GM18507 (cell line): ENCODE measurements around the gene MYOZ2.
"Not testable (repeated sequence)": the region's sequence is repeated elsewhere in the genome, so short reads cannot be mapped to it uniquely, and the experiment has no call there.

ENCODE experiments used
- DNase-seq: peaks from one replicate; pipeline ENCODE4 v3.0.0; 2011; ENCODE audit warnings: low read depth; ENCODE audit not compliant: insufficient read length; ENCODE audit errors: extremely low spot score
- FAIRE-seq: peaks from 2 replicates; lab custom pipeline; 2011; peaks lifted over from hg19 to GRCh38; lab: Jason Lieb, UNC

The MYOZ2 gene

GRCh38 chr4:119124352-119124751, 11.3 kb upstream of the MYOZ2 start:
- FAIRE-seq (no peak), DNase-seq (no peak)

GRCh38 chr4:119125931-119126330, 9.7 kb upstream of the MYOZ2 start:
- DNase-seq, result no peak
- no peak for FAIRE-seq

- FAIRE-seq (no peak), DNase-seq (no peak)
These were observed 7.5 kb upstream of the MYOZ2 start for GRCh38 chr4:119128148-119128547.

- DNase-seq (no peak), FAIRE-seq (no peak)
These were observed 5.1 kb upstream of the MYOZ2 start for GRCh38 chr4:119130365-119131065.

- FAIRE-seq (no peak), DNase-seq (no peak)
These were observed 4.5 kb upstream of the MYOZ2 start for GRCh38 chr4:119131164-119131563.

- FAIRE-seq (no peak), DNase-seq (no peak)
These were observed 3.3 kb upstream of the MYOZ2 start for GRCh38 chr4:119132306-119132705.

- FAIRE-seq, result no peak
- DNase-seq, result no peak
These were observed 914 bp downstream of the MYOZ2 start for GRCh38 chr4:119136546-119136945.

- no peak for DNase-seq
- no peak for FAIRE-seq
These were observed 2.4 kb downstream of the MYOZ2 start for GRCh38 chr4:119138046-119138445.

GRCh38 chr4:119139311-119139710, 3.7 kb downstream of the MYOZ2 start:
- no peak for FAIRE-seq
- no peak for DNase-seq

GRCh38 chr4:119139822-119140252, 4.2 kb downstream of the MYOZ2 start:
- FAIRE-seq (no peak), DNase-seq (no peak)

GRCh38 chr4:119141283-119141682, 5.7 kb downstream of the MYOZ2 start:
- not testable (repeated sequence) for FAIRE-seq

GRCh38 chr4:119142833-119143232, 7.2 kb downstream of the MYOZ2 start:
- no peak for DNase-seq

More at GRCh38 chr4:119141283-119141682, 5.7 kb downstream of the MYOZ2 start:
- not testable (repeated sequence) for DNase-seq

GRCh38 chr4:119143341-119143740, 7.7 kb downstream of the MYOZ2 start:
- not testable (repeated sequence) for DNase-seq, FAIRE-seq

More at GRCh38 chr4:119142833-119143232, 7.2 kb downstream of the MYOZ2 start:
- no peak for FAIRE-seq

GRCh38 chr4:119149110-119149509, 13.5 kb downstream of the MYOZ2 start:
- FAIRE-seq, result no peak
- DNase-seq, result no peak

- no peak for FAIRE-seq
- DNase-seq, result no peak
These were observed 15.5 kb downstream of the MYOZ2 start for GRCh38 chr4:119151161-119151560.

- DNase-seq (no peak), FAIRE-seq (no peak)
These were observed 17.1 kb downstream of the MYOZ2 start for GRCh38 chr4:119152741-119153140.

- FAIRE-seq (no peak), DNase-seq (no peak)
These were observed 26.5 kb downstream of the MYOZ2 start for GRCh38 chr4:119162174-119162573.

- FAIRE-seq (no peak), DNase-seq (no peak)
These were observed 30.1 kb downstream of the MYOZ2 start for GRCh38 chr4:119165767-119166166.

GRCh38 chr4:119170195-119170594, 34.6 kb downstream of the MYOZ2 start:
- FAIRE-seq (no peak), DNase-seq (no peak)

- no peak for DNase-seq
- no peak for FAIRE-seq
These were observed 36.6 kb downstream of the MYOZ2 start for GRCh38 chr4:119172223-119172622.

GRCh38 chr4:119173729-119174361, 38.2 kb downstream of the MYOZ2 start:
- DNase-seq, FAIRE-seq: not testable (repeated sequence)
